GM21825 (cell line): ENCODE results near the gene TRIM3.
A peak's percentile ranks its signal among the peaks of the same experiment; 100 is the strongest.
"Not testable (repeated sequence)": the region's sequence is repeated elsewhere in the genome, so short reads cannot be mapped to it uniquely, and the experiment has no call there.

Experiments used
- ATAC-seq: cut with Tn5 transposase; IDR thresholded peaks from one replicate; pipeline ENCODE4 v1.9.1; 2021; ENCODE audit warnings: mild to moderate bottlenecking, moderate library complexity; ENCODE audit not compliant: unreplicated experiment

TRIM3 gene

GRCh38 chr11:6473451-6474412 lies at the start of gene TRIM3:
Gene TRIM3 (minus strand): TSS chr11:6473941. CDS start chr11:6465695, 8,246 bp downstream.
- ATAC-seq, result peak; percentile 63

GRCh38 chr11:6523253-6523652 lies 49.5 kb upstream of the TRIM3 start:
- no peak for ATAC-seq

- not testable (repeated sequence) for ATAC-seq
Observed at GRCh38 chr11:6521946-6522345, 48.2 kb upstream of the TRIM3 start.

GRCh38 chr11:6520265-6520664 lies 46.5 kb upstream of the TRIM3 start:
- no peak for ATAC-seq

GRCh38 chr11:6516865-6517264 lies 43.1 kb upstream of the TRIM3 start:
- no peak for ATAC-seq

GRCh38 chr11:6505577-6506240 lies 32.0 kb upstream of the TRIM3 start:
- no peak for ATAC-seq

- no peak for ATAC-seq
Observed at GRCh38 chr11:6504166-6504565, 30.4 kb upstream of the TRIM3 start.

GRCh38 chr11:6502382-6502781 lies 28.6 kb upstream of the TRIM3 start:
- no peak for ATAC-seq

- ATAC-seq, result no peak
Observed at GRCh38 chr11:6498544-6498943, 24.8 kb upstream of the TRIM3 start.

- no peak for ATAC-seq
Observed at GRCh38 chr11:6498121-6498520, 24.4 kb upstream of the TRIM3 start.

- ATAC-seq, result no peak
Observed at GRCh38 chr11:6497069-6497839, 23.5 kb upstream of the TRIM3 start, which contains the start of gene DNHD1. Gene DNHD1 (plus strand): TSS chr11:6497280. CDS start chr11:6498216, 936 bp downstream.

GRCh38 chr11:6489306-6489705 lies 15.6 kb upstream of the TRIM3 start:
- no peak for ATAC-seq

- no peak for ATAC-seq
Observed at GRCh38 chr11:6488821-6489220, 15.1 kb upstream of the TRIM3 start.

- ATAC-seq, result no peak
Observed at GRCh38 chr11:6488342-6488741, 14.6 kb upstream of the TRIM3 start.

GRCh38 chr11:6486938-6487337 lies 13.2 kb upstream of the TRIM3 start:
- ATAC-seq, result no peak

GRCh38 chr11:6486256-6486655 lies 12.5 kb upstream of the TRIM3 start:
- no peak for ATAC-seq

- no peak for ATAC-seq
Observed at GRCh38 chr11:6485661-6486060, 11.9 kb upstream of the TRIM3 start.

- no peak for ATAC-seq
Observed at GRCh38 chr11:6483015-6483414, 9.3 kb upstream of the TRIM3 start.

- ATAC-seq, result no peak
Observed at GRCh38 chr11:6482441-6482840, 8.7 kb upstream of the TRIM3 start.

GRCh38 chr11:6481924-6482275 lies 8.2 kb upstream of the TRIM3 start:
- no peak for ATAC-seq
